Subcutaneous abdominal adipose tissue (tissue), 5 donors: ENCODE data around the gene OR4E2.
"Not testable (repeated sequence)": the region's sequence is repeated elsewhere in the genome, so short reads cannot be mapped to it uniquely, and the experiment has no call there.

Source experiments
- H3K27ac ChIP-seq: one replicate; pipeline ENCODE4 v1.7.0; 2013; ENCODE audit warnings: low read depth, mild to moderate bottlenecking, inconsistent platforms, low read length, moderate library complexity
- H3K27me3 ChIP-seq, 5 donors: one replicate each; pipeline ENCODE4 v1.7.0; 2013; ENCODE audit warnings: low read length in 5 of 5, inconsistent platforms in 1 of 5; ENCODE audit not compliant: control insufficient read depth in 5 of 5, insufficient read depth in 4 of 5
- H3K36me3 ChIP-seq, 5 donors: one replicate each; pipeline ENCODE4 v1.7.0; 2013; ENCODE audit warnings: low read length in 5 of 5; ENCODE audit not compliant: control insufficient read depth in 5 of 5, insufficient read depth in 5 of 5
- H3K4me1 ChIP-seq, 5 donors: one replicate each; pipeline ENCODE4 v1.7.0; 2013; ENCODE audit warnings: low read length in 5 of 5, mild to moderate bottlenecking in 3 of 5, moderate library complexity in 1 of 5; ENCODE audit not compliant: control insufficient read depth in 5 of 5, insufficient read depth in 5 of 5
- H3K4me3 ChIP-seq, 5 donors: one replicate each; pipeline ENCODE4 v1.7.0; 2013; ENCODE audit warnings: low read length in 5 of 5, low read depth in 1 of 5
- H3K9ac ChIP-seq, 5 donors: one replicate each; pipeline ENCODE4 v1.7.0; 2013; ENCODE audit warnings: low read length in 5 of 5, mild to moderate bottlenecking in 4 of 5, moderate library complexity in 3 of 5
- H3K9me3 ChIP-seq, 5 donors: one replicate each; pipeline ENCODE4 v1.7.0; 2013; ENCODE audit warnings: low read length in 5 of 5; ENCODE audit not compliant: control insufficient read depth in 5 of 5
- donor health status: healthy.
- donor health status: healthy.
- donor health status: healthy.
- donor health status: healthy.
- donor health status: healthy.

Gene OR4E2

GRCh38 chr14:21653331-21653885, at the start of gene OR4E2:
OR4E2 (plus strand) TSS chr14:21653835; CDS start chr14:21665083, 11,248 bp downstream.
- Histone ChIP-seq H3K9ac (no peak within 1 kb of the TSS), H3K4me1 (no peaks in the 10 kb centered on the region), H3K27me3 (peaks cover 0 to 5% (median 4%) of the 10 kb centered on the region in 5 donors), H3K27ac (no peak within 1 kb of the TSS), H3K4me3 (no peak within 1 kb of the TSS), H3K9me3 (peaks cover 0 to 3% (median 0%) of the 10 kb centered on the region in 5 donors), H3K36me3 (no peaks in the 10 kb centered on the region)

- Histone ChIP-seq H3K9ac (no peak overlapping the region), H3K36me3 (no peaks in the 10 kb centered on the region), H3K27ac (no peak overlapping the region), H3K27me3 (peaks cover 0 to 2% (median 0%) of the 10 kb centered on the region in 5 donors), H3K9me3 (no peaks in the 10 kb centered on the region), H3K4me1 (no peaks in the 10 kb centered on the region), H3K4me3 (no peak overlapping the region)
Observed at GRCh38 chr14:21612324-21612723, 41.3 kb upstream of the OR4E2 start.

- no peak overlapping the region for H3K4me3 ChIP-seq
- H3K36me3 ChIP-seq = no peaks in the 10 kb centered on the region
- H3K9me3 ChIP-seq = no peaks in the 10 kb centered on the region
Observed at GRCh38 chr14:21614240-21614639, 39.4 kb upstream of the OR4E2 start.

GRCh38 chr14:21617614-21618013, 36.0 kb upstream of the OR4E2 start:
- no peak overlapping the region for H3K9ac ChIP-seq
- no peaks in the 10 kb centered on the region for H3K36me3 ChIP-seq
- no peaks in the 10 kb centered on the region for H3K9me3 ChIP-seq
- H3K27ac ChIP-seq = no peak overlapping the region
- no peak overlapping the region for H3K4me3 ChIP-seq
- no peaks in the 10 kb centered on the region for H3K27me3 ChIP-seq
- no peaks in the 10 kb centered on the region for H3K4me1 ChIP-seq

More at GRCh38 chr14:21614240-21614639, 39.4 kb upstream of the OR4E2 start:
- Histone ChIP-seq H3K4me1 (no peaks in the 10 kb centered on the region), H3K27ac (no peak overlapping the region), H3K9ac (no peak overlapping the region), H3K27me3 (peaks cover 0 to 2% (median 0%) of the 10 kb centered on the region in 5 donors)

GRCh38 chr14:21626491-21627230, 27.0 kb upstream of the OR4E2 start:
- no peak overlapping the region for H3K27ac ChIP-seq
- H3K4me3 ChIP-seq = no peak overlapping the region
- no peaks in the 10 kb centered on the region for H3K27me3 ChIP-seq
- no peaks in the 10 kb centered on the region for H3K4me1 ChIP-seq
- no peak overlapping the region for H3K9ac ChIP-seq
- H3K9me3 ChIP-seq = peaks cover 0 to 6% (median 0%) of the 10 kb centered on the region in 5 donors
- H3K36me3 ChIP-seq = no peaks in the 10 kb centered on the region

- not testable (repeated sequence) for H3K9ac ChIP-seq, H3K9me3 ChIP-seq, H3K27ac ChIP-seq, H3K4me3 ChIP-seq, H3K27me3 ChIP-seq, H3K4me1 ChIP-seq, H3K36me3 ChIP-seq
Observed at GRCh38 chr14:21630503-21630902, 23.1 kb upstream of the OR4E2 start.

GRCh38 chr14:21631084-21631483, 22.6 kb upstream of the OR4E2 start:
- H3K27me3 ChIP-seq = no peaks in the 10 kb centered on the region
- H3K4me1 ChIP-seq = no peaks in the 10 kb centered on the region
- H3K36me3 ChIP-seq = no peaks in the 10 kb centered on the region
- no peak overlapping the region for H3K9ac ChIP-seq
- no peak overlapping the region for H3K27ac ChIP-seq
- no peak overlapping the region for H3K4me3 ChIP-seq
- peaks cover 0 to 6% (median 0%) of the 10 kb centered on the region in 5 donors for H3K9me3 ChIP-seq

- no peak within 1 kb of the TSS for H3K27ac ChIP-seq
- H3K36me3 ChIP-seq = no peaks in the 10 kb centered on the region
- no peak within 1 kb of the TSS for H3K9ac ChIP-seq
- peaks cover 0 to 6% (median 0%) of the 10 kb centered on the region in 5 donors for H3K9me3 ChIP-seq
- no peak within 1 kb of the TSS for H3K4me3 ChIP-seq
- no peaks in the 10 kb centered on the region for H3K27me3 ChIP-seq
- no peaks in the 10 kb centered on the region for H3K4me1 ChIP-seq
Observed at GRCh38 chr14:21634840-21635239, 18.8 kb upstream of the OR4E2 start, which contains the start of gene OR10G2. OR10G2 (minus strand) TSS chr14:21634940; CDS start chr14:21634842, 98 bp downstream.

- Histone ChIP-seq H3K4me1 (no peaks in the 10 kb centered on the region), H3K9ac (no peak overlapping the region), H3K27ac (no peak overlapping the region), H3K4me3 (no peak overlapping the region), H3K9me3 (no peaks in the 10 kb centered on the region), H3K27me3 (peaks cover 0 to 3% (median 0%) of the 10 kb centered on the region in 5 donors), H3K36me3 (no peaks in the 10 kb centered on the region)
Observed at GRCh38 chr14:21642683-21643082, 11.0 kb upstream of the OR4E2 start.

- Histone ChIP-seq H3K27ac (no peak overlapping the region), H3K27me3 (peaks cover 0 to 3% (median 0%) of the 10 kb centered on the region in 5 donors), H3K9ac (no peak overlapping the region), H3K9me3 (no peaks in the 10 kb centered on the region), H3K4me1 (no peaks in the 10 kb centered on the region), H3K36me3 (no peaks in the 10 kb centered on the region), H3K4me3 (no peak overlapping the region)
Observed at GRCh38 chr14:21643407-21643806, 10.2 kb upstream of the OR4E2 start.
